Stimulated activated CD8-positive, alpha-beta memory T cell treated with anti-CD3 and anti-CD28 coated beads, Interleukin-2, amount 100 ng/mL, for 48 hours (primary cell): Measurements from ENCODE around the gene HEATR9.
"Not testable (repeated sequence)": the region's sequence is repeated elsewhere in the genome, so short reads cannot be mapped to it uniquely, and the experiment has no call there.

ENCODE experiments used
- DNase-seq, 2 donors: peaks; one replicate each; pipeline ENCODE4 v3.0.0-alpha.2; 2020; ENCODE audit warnings: low read depth in 2 of 2

HEATR9 gene

GRCh38 chr17:35868737-35869136 is at the start of gene HEATR9:
Gene HEATR9 (minus strand): TSS chr17:35868891. CDS start chr17:35868742, 149 bp downstream.
- DNase-seq: no peak

GRCh38 chr17:35917519-35918213 is 49.0 kb upstream of the HEATR9 start:
- no peak for DNase-seq

GRCh38 chr17:35915153-35915964 is 46.7 kb upstream of the HEATR9 start:
- DNase-seq: no peak

GRCh38 chr17:35914354-35914753 is 45.7 kb upstream of the HEATR9 start:
- DNase-seq: no peak

GRCh38 chr17:35913609-35914008 is 44.9 kb upstream of the HEATR9 start:
- no peak for DNase-seq

GRCh38 chr17:35912942-35913341 is 44.3 kb upstream of the HEATR9 start:
- DNase-seq: no peak

- no peak for DNase-seq
Measured at GRCh38 chr17:35912339-35912912, 43.7 kb upstream of the HEATR9 start.

GRCh38 chr17:35909408-35909807 is 40.7 kb upstream of the HEATR9 start:
- no peak for DNase-seq

- no peak for DNase-seq
Measured at GRCh38 chr17:35907691-35908090, 39.0 kb upstream of the HEATR9 start.

GRCh38 chr17:35906926-35907637 is 38.4 kb upstream of the HEATR9 start:
- DNase-seq: no peak

- no peak for DNase-seq
Measured at GRCh38 chr17:35906191-35906925, 37.7 kb upstream of the HEATR9 start.

- no peak for DNase-seq
Measured at GRCh38 chr17:35903451-35903850, 34.8 kb upstream of the HEATR9 start.

- no peak for DNase-seq
Measured at GRCh38 chr17:35901631-35902175, 33.0 kb upstream of the HEATR9 start.

- no peak for DNase-seq
Measured at GRCh38 chr17:35900708-35901480, 32.2 kb upstream of the HEATR9 start.

- no peak for DNase-seq
Measured at GRCh38 chr17:35900280-35900679, 31.6 kb upstream of the HEATR9 start.

GRCh38 chr17:35898283-35899070 is 29.8 kb upstream of the HEATR9 start:
- DNase-seq: no peak

GRCh38 chr17:35897772-35898171 is 29.1 kb upstream of the HEATR9 start:
- DNase-seq: not testable (repeated sequence)

- DNase-seq: no peak
Measured at GRCh38 chr17:35895636-35896587, 27.2 kb upstream of the HEATR9 start.
